Measurements from ENCODE around the gene C10orf90. TPM values are rescaled to one million over a fixed set of nuclear protein-coding genes. Genes with fewer than 3 reads are reported as not detected.
"Not testable (repeated sequence)": the region's sequence is repeated elsewhere in the genome, so short reads cannot be mapped to it uniquely, and the experiment has no call there.

Gene C10orf90
- polyA plus RNA-seq, 3 donors: not detected

GRCh38 chr10:126384269-126384873 lies 286.1 kb downstream of the C10orf90 start:
- Histone ChIP-seq H3K27ac (ENCODE audit: low read depth in 1 of 2, low read length in 2 of 2) (no peak overlapping the region), H3K4me3 (replicated peaks in 1 of 3; ENCODE audit: low read depth in 2 of 3, low read length in 3 of 3) (no peak overlapping the region), H3K4me1 (ENCODE audit: control insufficient read depth in 1 of 2, insufficient read depth in 2 of 2, low read length in 2 of 2) (no peaks in the 10 kb centered on the region), H3K9me3 (replicated peaks in 1 of 2; ENCODE audit: control insufficient read depth in 1 of 2, insufficient read depth in 1 of 2, low read length in 2 of 2) (peaks cover 0 to 2% of the 10 kb centered on the region in 2 donors), H4K20me1 (ENCODE audit: insufficient read depth, low read length) (no peaks in the 10 kb centered on the region), H3K79me2 (ENCODE audit: insufficient read depth, low read length) (no peaks in the 10 kb centered on the region), H3K36me3 (replicated peaks in 1 of 2; ENCODE audit: control insufficient read depth in 1 of 2, insufficient read depth in 2 of 2, low read length in 2 of 2) (no peaks in the 10 kb centered on the region), H3K9ac (ENCODE audit: insufficient read depth, low read length, poor library complexity, severe bottlenecking) (no peak overlapping the region), H2AFZ (ENCODE audit: insufficient read depth, low read depth, low read length, poor library complexity, severe bottlenecking) (no peak overlapping the region), H3K27me3 (ENCODE audit: control insufficient read depth in 2 of 2, insufficient read depth in 2 of 2, low read length in 2 of 2) (peaks cover 26 to 34% of the 10 kb centered on the region in 2 donors), H3K4me2 (replicated peaks; ENCODE audit: extremely low read depth, low read length, poor library complexity, severe bottlenecking) (no peak overlapping the region)
- TF ChIP-seq, protein P1, sequence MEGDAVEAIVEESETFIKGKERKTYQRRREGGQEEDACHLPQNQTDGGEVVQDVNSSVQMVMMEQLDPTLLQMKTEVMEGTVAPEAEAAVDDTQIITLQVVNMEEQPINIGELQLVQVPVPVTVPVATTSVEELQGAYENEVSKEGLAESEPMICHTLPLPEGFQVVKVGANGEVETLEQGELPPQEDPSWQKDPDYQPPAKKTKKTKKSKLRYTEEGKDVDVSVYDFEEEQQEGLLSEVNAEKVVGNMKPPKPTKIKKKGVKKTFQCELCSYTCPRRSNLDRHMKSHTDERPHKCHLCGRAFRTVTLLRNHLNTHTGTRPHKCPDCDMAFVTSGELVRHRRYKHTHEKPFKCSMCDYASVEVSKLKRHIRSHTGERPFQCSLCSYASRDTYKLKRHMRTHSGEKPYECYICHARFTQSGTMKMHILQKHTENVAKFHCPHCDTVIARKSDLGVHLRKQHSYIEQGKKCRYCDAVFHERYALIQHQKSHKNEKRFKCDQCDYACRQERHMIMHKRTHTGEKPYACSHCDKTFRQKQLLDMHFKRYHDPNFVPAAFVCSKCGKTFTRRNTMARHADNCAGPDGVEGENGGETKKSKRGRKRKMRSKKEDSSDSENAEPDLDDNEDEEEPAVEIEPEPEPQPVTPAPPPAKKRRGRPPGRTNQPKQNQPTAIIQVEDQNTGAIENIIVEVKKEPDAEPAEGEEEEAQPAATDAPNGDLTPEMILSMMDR (IDR thresholded peaks at IDR 0.05): no peak
- H3K36me3 Mint-ChIP-seq: no peaks in the 10 kb centered on the region
- WGBS (ENCODE audit: insufficient coverage): 88% methylated on average over 2 of the region's 5 CpGs
- no peak overlapping the region for H3K27ac Mint-ChIP-seq
- intact Hi-C loops (cut with micrococcal nuclease): no loop called here
- H3K4me3 Mint-ChIP-seq: no peak overlapping the region
- H3K4me1 Mint-ChIP-seq: peaks cover 6% of the 10 kb centered on the region
- H3K27me3 Mint-ChIP-seq (ENCODE audit: low read depth in 3 of 3): peaks cover 33 to 40% (median 36%) of the 10 kb centered on the region in 3 donors
- H3K9me3 Mint-ChIP-seq: peaks cover 0 to 13% (median 9%) of the 10 kb centered on the region in 7 donors
- no peak for DNase-seq

- intact Hi-C loops (cut with micrococcal nuclease): no loop called here
Observed at GRCh38 chr10:126380352-126381076, 290.0 kb downstream of the C10orf90 start.

DNA sequence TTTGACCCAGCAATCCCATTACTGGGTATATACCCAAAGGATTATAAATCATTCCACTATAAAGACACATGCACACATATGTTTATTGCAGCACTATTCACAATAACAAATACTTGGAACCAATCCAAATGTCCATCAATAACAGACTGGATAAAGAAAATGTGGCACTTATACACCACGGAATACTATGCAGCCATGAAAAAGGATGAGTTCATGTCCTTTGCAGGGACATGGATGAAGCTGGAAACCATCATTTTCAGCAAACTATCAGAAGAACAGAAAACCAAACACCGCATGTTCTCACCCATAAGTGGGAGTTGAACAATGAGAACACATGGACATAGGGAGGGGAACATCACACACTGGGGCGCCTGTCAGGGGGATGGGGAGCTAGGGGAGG lies 291.3 kb downstream of the C10orf90 start:
- H3K36me3 ChIP-seq (replicated peaks in 1 of 2; ENCODE audit: control insufficient read depth in 1 of 2, insufficient read depth in 2 of 2, low read length in 2 of 2); H3K79me2 ChIP-seq (ENCODE audit: insufficient read depth, low read length); H3K9me3 Mint-ChIP-seq; H3K9me3 ChIP-seq (replicated peaks in 1 of 2; ENCODE audit: control insufficient read depth in 1 of 2, insufficient read depth in 1 of 2, low read length in 2 of 2); H3K9ac ChIP-seq (ENCODE audit: insufficient read depth, low read length, poor library complexity, severe bottlenecking); H3K27ac ChIP-seq (ENCODE audit: low read depth in 1 of 2, low read length in 2 of 2); H3K27me3 Mint-ChIP-seq (ENCODE audit: low read depth in 3 of 3); H4K20me1 ChIP-seq (ENCODE audit: insufficient read depth, low read length); H3K4me2 ChIP-seq (replicated peaks; ENCODE audit: extremely low read depth, low read length, poor library complexity, severe bottlenecking); H3K4me1 ChIP-seq (ENCODE audit: control insufficient read depth in 1 of 2, insufficient read depth in 2 of 2, low read length in 2 of 2); H3K27ac Mint-ChIP-seq; H3K27me3 ChIP-seq (ENCODE audit: control insufficient read depth in 2 of 2, insufficient read depth in 2 of 2, low read length in 2 of 2); H3K36me3 Mint-ChIP-seq; H3K4me3 Mint-ChIP-seq; intact Hi-C loops (cut with micrococcal nuclease); DNase-seq; H2AFZ ChIP-seq (ENCODE audit: insufficient read depth, low read depth, low read length, poor library complexity, severe bottlenecking); H3K4me1 Mint-ChIP-seq; H3K4me3 ChIP-seq (replicated peaks in 1 of 3; ENCODE audit: low read depth in 2 of 3, low read length in 3 of 3): not testable (repeated sequence)
- WGBS (ENCODE audit: insufficient coverage): 83% methylated on average over 1 of the region's 3 CpGs

More at GRCh38 chr10:126380352-126381076, 290.0 kb downstream of the C10orf90 start:
- no peaks in the 10 kb centered on the region for H3K9me3 ChIP-seq (replicated peaks in 1 of 2; ENCODE audit: control insufficient read depth in 1 of 2, insufficient read depth in 1 of 2, low read length in 2 of 2)
- no peaks in the 10 kb centered on the region for H3K4me1 ChIP-seq (ENCODE audit: control insufficient read depth in 1 of 2, insufficient read depth in 2 of 2, low read length in 2 of 2)
- no peak overlapping the region for H3K27ac ChIP-seq (ENCODE audit: low read depth in 1 of 2, low read length in 2 of 2)
- no peak overlapping the region for H3K4me3 ChIP-seq (replicated peaks in 1 of 3; ENCODE audit: low read depth in 2 of 3, low read length in 3 of 3)
- TF ChIP-seq, protein P1 (IDR thresholded peaks at IDR 0.05): no peak
- Mint-ChIP-seq H3K9me3 (peaks cover 0 to 6% (median 5%) of the 10 kb centered on the region in 7 donors), H3K4me1 (no peaks in the 10 kb centered on the region), H3K27ac (peak overlapping the region in 1 of 7 donors; percentile 15), H3K36me3 (no peaks in the 10 kb centered on the region), H3K27me3 (ENCODE audit: low read depth in 3 of 3) (peaks cover 4 to 8% (median 6%) of the 10 kb centered on the region in 3 donors), H3K4me3 (no peak overlapping the region)
- no peak overlapping the region for H3K4me2 ChIP-seq (replicated peaks; ENCODE audit: extremely low read depth, low read length, poor library complexity, severe bottlenecking)
- H3K9ac ChIP-seq (ENCODE audit: insufficient read depth, low read length, poor library complexity, severe bottlenecking): no peak overlapping the region
- DNase-seq: no peak
- WGBS (ENCODE audit: insufficient coverage): no CpG with 5 or more reads among the region's 7 CpGs
- H3K79me2 ChIP-seq (ENCODE audit: insufficient read depth, low read length): no peaks in the 10 kb centered on the region
- no peaks in the 10 kb centered on the region for H3K36me3 ChIP-seq (replicated peaks in 1 of 2; ENCODE audit: control insufficient read depth in 1 of 2, insufficient read depth in 2 of 2, low read length in 2 of 2)
- peaks cover 0 to under 1% of the 10 kb centered on the region in 2 donors for H3K27me3 ChIP-seq (ENCODE audit: control insufficient read depth in 2 of 2, insufficient read depth in 2 of 2, low read length in 2 of 2)
- no peaks in the 10 kb centered on the region for H4K20me1 ChIP-seq (ENCODE audit: insufficient read depth, low read length)
- H2AFZ ChIP-seq (ENCODE audit: insufficient read depth, low read depth, low read length, poor library complexity, severe bottlenecking): no peak overlapping the region
